ENCODE results near the gene PRSS36.

- no peak for TF ChIP-seq CTCF (IDR thresholded peaks at IDR 0.05)
- no peak for TF ChIP-seq POLR2A (IDR thresholded peaks at IDR 0.05)
- TF ChIP-seq EP300 (IDR thresholded peaks at IDR 0.05): no peak
Measured at GRCh38 chr16:31110106-31111034, 39.5 kb downstream of the PRSS36 start.
